Inflammatory macrophage (primary cell): ENCODE results near the gene FADS2.
A peak's percentile ranks its signal among the peaks of the same experiment; 100 is the strongest.

Experiments used
- DNase-seq, 2 donors: peaks; one replicate each; pipeline ENCODE4 v3.0.0-alpha.2; 2020 to 2022

Gene FADS2

DNA sequence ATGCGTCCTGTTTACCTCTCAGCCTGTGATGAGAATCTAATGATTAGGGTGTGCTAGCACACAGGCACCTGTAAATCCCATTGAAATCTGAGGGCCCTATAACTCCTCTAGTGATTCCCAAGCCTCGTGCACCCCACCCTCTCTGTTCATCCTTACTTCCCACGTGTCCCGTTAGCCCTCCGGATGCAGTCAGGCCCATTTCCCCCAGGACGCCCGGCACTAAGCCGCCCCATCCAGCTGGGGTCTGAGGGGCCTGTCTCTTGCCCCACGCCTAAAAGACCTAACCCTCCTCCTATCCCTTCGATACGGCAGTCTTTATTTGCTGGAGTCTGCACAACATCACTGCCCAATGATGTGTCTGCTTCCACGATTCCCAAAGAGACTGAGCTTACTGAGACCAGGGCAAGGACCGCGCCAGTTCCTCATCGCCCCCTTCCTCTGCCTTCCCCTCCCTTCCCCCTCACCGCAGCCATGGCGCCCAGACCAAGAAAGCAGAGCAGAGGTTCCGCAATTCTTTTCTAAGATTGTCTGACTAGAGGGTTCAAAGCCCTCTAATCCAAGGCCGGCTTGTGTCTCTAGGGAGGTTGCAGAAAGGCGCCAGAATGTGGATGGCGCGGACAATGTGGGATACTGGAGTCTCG lies 1.1 kb upstream of the FADS2 start:
- peak; percentile 67 to 74 for DNase-seq

DNA sequence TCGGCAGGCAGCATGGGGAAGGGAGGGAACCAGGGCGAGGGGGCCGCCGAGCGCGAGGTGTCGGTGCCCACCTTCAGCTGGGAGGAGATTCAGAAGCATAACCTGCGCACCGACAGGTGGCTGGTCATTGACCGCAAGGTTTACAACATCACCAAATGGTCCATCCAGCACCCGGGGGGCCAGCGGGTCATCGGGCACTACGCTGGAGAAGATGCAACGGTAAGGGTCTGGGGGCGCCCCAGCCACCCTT lies 204 bp downstream of the FADS2 start:
- no peak for DNase-seq

DNA sequence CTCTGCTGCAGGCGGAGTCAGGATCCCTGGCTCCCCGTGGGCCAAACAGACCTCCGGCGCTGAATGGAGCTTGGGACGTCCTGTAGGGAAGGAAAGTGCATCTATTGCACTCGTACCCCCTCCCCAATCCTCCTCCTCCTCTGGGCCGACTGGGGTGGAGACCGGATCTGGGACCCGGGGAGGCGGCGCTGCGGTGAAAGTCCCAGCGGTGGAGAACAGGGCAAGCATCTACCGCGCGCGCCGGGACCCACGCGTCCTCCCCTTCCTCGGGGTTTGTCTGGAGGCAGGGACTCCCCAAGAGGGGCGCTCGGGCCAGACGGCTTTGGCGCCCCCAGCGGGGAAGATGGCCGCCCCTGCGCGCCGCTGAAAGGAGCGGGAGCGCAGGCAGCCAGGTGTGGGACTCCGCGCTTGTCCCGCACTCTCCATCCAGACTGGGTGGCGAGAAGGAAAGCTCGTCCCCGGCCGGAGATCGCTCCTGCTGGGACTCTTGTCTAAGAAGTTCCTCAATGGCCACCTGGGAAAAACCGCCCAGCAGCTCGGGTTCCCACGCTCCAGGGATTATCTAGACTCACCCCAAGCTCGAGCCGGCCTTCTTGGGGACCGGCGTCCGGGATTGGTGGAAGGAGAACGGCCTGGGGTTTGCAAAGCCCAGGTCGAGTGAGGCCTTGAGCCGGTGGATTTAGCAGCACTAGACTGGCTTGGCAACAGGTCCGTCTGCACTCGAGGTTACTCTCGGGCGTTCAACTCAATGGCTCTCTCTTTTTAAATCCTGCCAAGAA lies 718 bp downstream of the FADS2 start:
- DNase-seq: peak in 1 of 2 donors; percentile 10

DNA sequence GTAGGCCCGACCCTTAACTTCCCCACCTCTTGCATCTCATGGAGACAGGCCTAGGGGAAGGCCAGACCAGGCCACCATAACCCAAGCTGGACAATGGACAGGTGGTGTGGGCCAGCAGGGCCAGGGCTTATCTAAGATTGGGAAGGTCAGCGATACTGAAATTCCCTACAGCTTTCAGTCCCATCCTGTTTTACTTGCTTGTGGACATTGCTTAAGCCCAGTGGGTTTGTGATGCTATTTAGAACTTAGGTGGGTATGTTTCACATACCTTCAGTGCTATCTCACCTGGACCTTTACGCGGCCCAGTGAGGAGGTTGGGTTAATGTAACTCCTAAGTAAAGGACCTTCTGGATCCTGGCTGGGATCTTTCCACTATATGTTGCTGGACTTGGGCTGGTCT lies 1.7 kb downstream of the FADS2 start:
- no peak for DNase-seq

DNA sequence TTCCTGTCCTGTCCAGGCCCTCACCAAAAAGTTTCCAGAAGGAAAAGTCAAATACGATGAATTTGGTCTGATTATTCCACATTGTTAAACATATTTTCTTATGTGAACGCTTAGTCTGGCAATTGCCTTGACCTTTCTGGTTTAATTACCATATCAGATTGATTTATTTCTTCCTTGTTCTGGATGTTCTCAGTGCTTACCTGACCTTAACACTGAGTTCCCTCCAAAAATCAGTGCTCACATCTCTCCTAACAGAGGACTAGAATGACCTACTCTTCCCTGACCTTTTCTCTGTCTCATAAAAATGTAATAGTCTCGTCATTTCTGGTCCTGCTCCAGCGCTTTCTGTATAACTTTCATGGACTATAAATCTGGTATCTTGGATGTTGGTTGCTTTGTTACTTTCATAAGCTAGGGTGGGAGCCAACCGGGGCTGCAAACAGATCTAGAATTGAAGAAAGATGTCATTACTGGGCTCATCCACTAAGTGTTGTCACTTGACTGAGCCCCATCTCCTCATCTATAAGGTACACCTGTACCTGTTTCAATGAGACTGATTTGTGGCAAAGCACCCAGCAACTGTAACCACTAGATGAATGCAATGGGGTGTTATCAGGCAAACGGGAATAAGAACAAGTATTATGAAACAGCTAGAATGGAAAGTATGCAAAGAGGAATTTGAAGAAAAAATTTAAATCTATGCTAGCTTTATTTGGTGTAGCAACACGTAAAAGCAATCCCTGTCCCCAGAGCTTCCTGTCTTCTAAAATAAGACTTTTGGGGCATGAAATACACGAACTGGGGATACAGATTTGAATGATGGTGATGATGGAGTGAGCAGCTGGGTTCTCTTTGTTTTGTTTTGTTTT lies 2.4 kb downstream of the FADS2 start:
- DNase-seq: peak in 1 of 2 donors; percentile 30

DNA sequence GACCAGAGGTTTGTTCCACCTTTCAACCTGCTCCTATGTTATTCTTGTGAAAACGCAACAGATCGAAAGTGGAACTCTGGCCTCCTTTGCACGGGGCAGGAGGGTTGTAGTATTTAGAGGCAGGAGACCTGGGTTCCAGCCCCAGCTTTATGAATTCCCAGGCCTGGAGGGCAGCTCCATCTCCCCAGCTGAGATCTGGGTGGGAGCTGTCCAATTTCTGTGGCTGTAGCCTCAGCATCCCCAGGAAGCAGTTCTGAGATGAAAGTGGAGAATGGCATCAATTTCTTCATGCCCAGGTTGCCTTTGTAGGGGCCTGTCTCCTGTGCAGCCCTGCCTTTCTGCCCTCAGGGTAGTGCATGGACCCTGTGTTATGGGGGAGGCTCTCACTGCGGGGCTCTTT lies 4.1 kb downstream of the FADS2 start:
- no peak for DNase-seq

DNA sequence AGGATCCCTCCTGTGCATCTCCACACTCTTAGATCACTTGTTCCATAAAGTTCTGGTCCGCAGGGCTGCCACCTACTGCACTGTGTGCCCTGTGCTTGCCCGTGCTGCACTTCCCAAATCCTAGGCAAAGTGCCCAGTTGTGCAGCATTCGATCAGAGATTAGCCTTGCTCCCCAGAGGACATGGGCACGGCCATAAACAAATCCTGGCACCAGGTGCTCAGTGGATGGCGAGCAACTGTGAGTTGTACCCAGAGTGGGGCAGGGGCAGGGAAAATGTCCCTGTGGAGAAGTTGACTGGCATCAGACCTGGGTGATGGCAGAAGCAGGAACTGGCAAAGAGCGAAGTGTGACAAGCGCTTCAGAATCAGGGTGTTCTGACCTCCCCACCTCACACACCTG lies 4.7 kb downstream of the FADS2 start:
- no peak for DNase-seq

DNA sequence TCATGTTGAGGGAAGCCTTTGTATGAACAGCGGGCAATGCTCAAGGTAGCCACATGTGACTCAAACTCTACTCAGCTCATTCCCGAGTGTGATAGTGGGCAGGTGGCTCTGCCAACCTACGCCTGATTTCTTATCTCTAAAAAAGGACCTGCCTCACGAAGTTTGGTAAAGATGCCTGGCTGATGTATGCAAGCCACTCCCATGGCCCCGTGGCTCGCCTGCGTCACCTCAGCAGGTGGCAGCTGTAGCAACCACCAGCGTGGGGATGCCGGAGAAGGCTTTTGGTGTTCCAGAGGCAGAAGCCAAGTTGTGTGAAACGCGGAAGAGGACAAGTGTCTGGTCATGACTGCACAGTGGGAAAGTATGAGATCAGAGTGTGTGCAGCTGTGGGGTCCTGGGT lies 5.4 kb downstream of the FADS2 start:
- DNase-seq: no peak

DNA sequence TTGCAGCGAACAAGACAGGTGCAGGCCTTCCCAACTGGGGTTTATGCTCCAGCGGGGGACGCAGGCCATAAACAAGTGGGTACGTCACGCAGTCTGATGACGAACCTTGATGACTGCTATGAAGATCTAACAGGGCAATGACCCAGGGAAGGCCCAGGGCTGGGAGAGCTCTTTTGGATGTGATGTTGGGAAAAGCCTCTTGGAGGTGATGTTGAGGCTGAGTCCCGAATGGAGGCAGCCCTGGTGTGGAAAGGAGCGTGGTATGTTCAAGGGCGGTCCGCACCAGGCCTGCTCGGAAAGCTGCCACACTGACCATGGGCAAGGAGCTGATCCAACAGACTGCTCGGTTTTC lies 5.8 kb downstream of the FADS2 start:
- no peak for DNase-seq

DNA sequence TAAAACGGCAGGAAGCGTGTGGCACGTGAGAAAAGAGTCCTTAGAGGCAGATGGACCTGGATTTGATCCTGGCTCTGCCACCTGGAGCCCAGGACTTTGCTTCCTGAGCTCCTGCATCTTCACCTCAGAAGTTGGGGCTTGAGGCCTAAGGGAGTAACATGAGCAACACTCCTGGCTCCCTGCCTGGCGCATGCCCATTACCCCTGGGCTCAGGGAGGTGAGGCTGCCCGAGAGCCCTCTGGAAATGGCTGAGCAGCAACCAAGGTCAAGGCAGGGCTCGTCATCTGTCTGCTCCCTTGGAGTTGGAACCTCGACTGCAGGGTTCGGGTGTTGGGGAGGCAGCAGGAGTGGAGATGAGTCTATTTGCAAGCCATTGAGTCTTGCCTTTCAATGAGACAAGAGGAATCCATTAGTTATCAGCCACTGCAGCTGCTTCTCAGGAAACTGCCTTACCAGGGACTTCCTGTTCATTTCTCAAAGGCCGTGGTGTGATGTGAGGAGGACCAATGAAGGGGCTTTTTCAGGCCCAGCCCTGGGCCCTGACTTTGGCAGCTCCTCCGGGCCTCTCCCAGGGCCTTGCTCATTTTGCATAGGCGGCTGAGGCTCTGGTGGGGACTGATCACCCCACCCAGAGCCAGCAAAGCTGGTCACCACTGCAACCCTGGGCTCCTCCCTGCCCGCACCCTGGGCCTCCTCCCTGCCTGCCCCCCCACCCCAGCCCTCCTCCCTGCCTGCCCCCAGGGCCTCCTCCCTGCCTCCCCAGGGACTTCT lies 6.4 kb downstream of the FADS2 start:
- peak; percentile 54 to 85 for DNase-seq

DNA sequence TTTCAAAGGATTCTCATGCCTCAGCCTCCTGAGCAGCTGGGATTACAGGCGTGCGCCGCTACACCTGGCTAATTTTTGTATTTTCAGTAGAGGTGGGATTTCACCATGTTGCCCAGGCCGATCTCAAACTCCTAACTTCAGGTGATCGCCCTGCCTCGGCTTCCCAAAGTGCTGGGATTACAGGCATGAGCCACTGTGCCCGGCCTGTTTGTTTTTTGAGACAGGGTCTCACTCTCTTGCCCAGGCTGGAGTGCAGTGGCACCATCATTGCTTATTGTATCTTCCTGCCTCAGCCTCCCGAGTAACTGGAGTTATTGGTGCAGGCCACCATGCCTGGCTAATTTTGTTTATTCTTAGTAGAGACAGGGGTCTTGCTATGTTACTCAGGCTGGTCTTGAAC lies 8.1 kb downstream of the FADS2 start:
- no peak for DNase-seq

DNA sequence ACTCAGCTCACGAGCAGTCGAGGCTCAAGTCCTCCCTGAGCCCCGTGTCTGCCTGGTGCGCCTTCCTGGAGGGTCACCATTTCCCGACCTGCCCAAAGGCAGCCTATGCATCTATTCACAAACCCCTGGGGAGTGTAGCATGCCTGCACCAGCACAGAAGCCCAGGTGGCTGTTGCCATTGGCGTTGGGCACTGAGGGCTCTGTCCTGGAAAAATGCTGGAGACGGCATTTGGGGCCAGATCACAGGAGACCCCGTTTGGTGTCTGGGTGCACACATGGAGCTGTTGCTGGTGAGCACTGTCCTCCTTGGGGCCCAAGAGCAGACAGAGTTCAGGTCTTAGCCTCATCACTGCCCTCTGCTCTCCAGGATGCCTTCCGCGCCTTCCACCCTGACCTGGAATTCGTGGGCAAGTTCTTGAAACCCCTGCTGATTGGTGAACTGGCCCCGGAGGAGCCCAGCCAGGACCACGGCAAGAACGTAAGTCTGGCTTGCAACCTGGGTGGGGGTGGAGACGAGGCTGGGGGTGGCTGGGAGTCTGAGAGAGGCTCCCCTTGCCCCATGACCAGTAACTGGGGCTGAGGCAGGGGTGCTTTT lies 9.4 kb downstream of the FADS2 start:
- no peak for DNase-seq

DNA sequence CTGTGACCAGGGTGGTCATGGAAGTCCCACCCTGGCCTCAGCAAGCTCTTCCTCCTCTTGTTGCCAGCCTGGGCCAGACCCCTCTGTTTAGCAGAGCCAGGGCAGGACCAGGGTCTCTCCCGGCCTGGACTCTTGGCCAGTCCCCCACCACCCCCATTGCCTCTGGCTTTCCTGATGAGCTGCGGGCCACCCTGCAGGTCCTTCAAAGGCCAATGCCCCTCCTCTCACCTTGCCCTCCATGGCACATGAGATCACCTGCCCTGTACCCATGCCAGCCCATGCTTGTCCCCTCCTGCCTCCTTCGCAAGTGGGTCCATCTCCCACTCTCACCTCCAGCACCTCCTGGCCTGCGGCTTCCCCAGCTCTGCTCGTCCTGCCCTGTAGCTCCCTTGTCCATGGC lies 10.4 kb downstream of the FADS2 start:
- DNase-seq: no peak

DNA sequence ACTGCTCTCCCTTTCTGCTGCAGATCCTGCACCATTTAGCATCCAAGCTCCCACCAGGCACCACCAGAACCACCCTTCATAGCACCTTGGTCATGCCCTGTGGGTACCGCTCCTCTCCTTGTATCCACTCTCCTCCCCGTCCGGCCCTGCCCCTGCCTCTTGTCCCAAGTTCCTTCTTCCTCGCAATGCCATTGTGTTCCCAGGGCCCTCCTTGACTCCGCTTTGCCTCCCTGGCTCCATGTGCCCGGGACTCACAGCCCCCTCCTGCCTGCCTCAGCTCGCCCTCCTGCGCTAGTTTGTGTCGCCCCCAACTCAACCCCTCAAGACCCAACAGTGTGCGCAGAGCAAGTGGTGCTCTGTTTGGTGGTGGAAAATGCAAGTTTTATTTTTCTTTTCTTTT lies 10.8 kb downstream of the FADS2 start:
- DNase-seq: no peak

DNA sequence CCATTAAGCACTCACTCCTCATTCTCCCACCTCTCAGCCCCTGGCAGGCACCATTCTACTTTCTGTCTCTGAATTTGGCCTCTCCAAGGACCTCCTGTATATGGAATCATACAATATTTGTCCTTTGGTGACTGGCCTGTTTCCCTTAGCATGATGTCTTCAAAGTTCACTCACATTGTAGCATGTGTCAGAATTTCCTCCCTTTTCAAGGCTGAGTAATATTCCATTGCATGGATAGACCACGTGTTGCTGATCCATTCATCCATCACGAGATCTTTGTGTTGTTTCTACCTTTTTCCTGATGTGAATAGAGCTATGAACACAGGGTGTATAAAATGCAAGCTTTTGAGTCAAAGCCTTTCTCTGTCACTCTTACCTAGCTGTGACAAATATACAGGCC lies 11.6 kb downstream of the FADS2 start:
- no peak for DNase-seq

DNA sequence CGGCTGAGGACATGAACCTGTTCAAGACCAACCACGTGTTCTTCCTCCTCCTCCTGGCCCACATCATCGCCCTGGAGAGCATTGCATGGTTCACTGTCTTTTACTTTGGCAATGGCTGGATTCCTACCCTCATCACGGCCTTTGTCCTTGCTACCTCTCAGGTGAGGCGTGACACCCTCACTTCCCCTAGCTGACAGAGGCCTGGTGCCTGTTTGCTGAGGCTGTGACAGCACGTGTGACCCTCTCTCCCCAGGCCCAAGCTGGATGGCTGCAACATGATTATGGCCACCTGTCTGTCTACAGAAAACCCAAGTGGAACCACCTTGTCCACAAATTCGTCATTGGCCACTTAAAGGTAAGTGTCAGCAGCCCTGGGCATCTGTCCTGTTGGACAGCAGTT lies 12.3 kb downstream of the FADS2 start:
- no peak for DNase-seq

DNA sequence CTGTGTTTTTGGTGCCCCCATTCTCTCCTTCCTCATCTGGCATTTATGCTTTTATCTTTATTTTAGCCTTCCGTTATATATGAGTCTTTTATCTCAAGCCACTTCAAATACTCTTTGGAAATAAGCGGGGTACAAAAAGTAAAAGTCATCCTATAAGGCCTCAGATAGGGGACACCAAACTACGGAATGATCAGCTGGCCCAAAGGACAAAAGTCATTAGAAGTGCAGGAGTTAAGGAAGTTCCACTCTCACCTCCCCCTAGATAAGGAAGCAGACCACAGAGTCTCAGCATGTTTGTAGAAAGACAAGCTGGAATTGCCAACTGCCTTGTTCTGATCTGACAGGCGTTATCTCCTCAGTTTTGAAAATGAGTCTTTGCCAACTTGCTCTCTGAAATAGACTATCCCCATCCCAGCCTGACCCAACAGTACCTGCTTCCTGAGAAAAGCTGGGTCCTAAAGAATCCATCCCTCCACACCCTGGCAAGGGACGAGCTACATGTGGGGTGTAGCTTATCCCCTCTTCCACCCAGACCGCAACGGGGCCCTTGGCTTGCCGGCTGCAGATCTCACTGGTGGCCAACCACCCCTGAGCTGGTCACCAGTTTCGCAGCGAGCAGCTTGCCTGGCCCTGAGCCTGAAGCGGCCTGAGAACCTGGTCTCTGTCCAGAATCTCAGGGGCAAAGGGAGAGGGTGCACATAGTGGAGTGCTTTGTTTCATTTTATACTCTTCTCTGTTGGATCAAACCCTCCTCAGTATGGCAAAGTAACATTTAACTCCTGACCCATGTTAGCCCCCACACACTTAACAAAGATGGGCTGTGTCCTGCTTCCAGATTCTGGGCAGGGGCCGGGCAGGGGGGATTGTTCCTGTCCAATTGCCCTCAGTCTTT lies 13.8 kb downstream of the FADS2 start:
- DNase-seq: no peak

DNA sequence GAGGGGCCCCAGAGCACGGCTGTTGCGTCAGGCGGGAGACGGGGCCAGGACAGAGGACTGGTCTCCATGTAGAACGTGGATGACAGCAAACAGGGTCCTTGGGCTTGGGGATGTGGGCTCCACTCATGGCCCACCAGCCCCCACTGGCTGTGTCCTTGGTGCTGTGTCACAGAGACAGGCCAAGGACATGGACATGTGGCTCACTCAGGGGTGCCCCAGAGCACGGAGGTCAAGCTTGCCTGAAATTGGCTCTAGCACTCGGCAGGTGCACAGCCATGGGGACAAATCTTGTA lies 14.4 kb downstream of the FADS2 start:
- no peak for DNase-seq

DNA sequence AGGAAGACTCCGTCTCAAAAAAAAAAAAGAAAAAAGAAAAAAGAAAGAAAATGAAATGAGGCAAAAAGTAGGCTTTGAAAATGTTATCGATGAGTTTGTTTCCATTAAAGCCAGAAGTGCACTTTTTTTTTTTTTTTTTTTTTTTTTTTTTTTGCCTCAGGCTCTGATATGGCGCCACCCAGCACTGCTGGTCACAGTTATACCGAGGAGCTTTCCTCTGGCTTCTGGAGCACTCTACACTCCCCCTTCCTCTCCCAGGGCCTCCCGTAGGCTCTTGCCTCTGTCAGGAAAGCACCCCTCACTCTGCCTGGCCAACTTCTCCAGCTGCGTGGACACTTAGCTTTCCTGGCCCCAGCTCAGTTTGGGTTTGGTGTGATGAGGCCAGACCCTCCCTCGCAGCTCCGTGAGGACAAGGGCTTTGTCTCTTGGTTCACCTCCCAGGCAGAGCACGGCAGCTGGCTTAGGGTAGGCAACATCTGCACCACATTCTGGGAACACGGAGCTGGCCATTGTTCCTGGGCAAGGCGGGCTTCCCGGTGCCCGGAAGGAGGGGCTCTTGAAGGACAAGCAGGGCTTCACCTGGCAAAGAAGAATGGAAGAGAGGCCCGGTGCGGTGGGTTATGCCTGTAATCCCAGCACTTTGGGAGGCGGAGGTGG lies 16.9 kb downstream of the FADS2 start:
- DNase-seq: no peak

DNA sequence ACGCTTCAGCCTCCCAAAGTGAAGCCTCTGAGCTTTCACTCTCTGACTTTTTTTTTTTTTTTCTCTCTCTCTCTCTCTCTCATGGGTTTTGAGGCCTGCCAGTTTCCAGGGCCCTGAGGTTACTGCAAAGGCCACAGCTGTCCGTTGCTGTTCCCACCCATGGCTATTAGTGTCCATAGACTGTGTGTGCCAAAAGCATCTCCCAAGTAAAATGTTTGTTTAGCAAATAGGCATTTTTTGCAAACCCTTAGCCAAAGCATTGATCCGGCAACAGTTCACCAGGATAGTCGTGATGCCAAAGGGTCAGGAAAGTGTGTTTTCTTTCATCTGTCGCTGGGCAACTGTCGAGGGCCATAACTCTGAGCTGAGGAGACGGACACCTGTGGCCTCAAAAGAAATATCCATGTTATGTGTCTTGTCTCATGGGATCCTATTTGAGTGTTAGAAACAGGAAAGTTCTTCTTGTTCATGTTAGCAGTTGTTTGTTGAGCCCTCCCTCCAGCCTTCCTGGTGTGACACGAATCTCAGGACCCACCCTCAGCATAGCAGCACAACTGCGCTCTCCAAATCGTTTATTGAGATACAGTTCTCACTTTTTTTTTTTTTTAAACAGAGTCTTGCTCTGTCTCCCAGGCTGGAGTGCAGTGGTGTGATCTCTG lies 18.4 kb downstream of the FADS2 start:
- DNase-seq: no peak
